Osteoblast (primary cell): ENCODE results near the gene RHOD. TPM values are rescaled to one million over a fixed set of nuclear protein-coding genes. Genes with fewer than 3 reads are reported as not detected.

Source experiments
- DNase-seq: peaks from one replicate; pipeline ENCODE4 v3.0.0; 2011; ENCODE audit warnings: low spot score, mixed read lengths; ENCODE audit not compliant: insufficient read length; ENCODE audit errors: missing footprints
- H2AFZ ChIP-seq: 2 replicates; pipeline ENCODE4 v1.6.0; 2011; ENCODE audit warnings: mild to moderate bottlenecking, low read length
- H3K27ac ChIP-seq: 2 replicates; pipeline ENCODE4 v1.5.1; 2011; ENCODE audit warnings: mild to moderate bottlenecking, low read depth, low read length, moderate library complexity
- H3K27me3 ChIP-seq: 2 replicates; pipeline ENCODE4 v1.6.0; 2012; ENCODE audit warnings: mild to moderate bottlenecking, control low read depth, inconsistent platforms, low read length, moderate library complexity; ENCODE audit not compliant: insufficient read depth
- H3K36me3 ChIP-seq: 2 replicates; pipeline ENCODE4 v1.5.1; 2011; ENCODE audit warnings: mild to moderate bottlenecking, low read length, control low read depth, moderate library complexity; ENCODE audit not compliant: insufficient read depth
- H3K4me1 ChIP-seq: 2 replicates; pipeline ENCODE4 v1.5.1; 2011; ENCODE audit warnings: mild to moderate bottlenecking, low read length, control low read depth, moderate library complexity; ENCODE audit not compliant: insufficient read depth
- H3K4me2 ChIP-seq: 2 replicates; pipeline ENCODE4 v1.6.0; 2011; ENCODE audit warnings: mild to moderate bottlenecking, low read length; ENCODE audit not compliant: insufficient read depth
- H3K4me3 ChIP-seq: fragments of 200-600 bp; sonication (generic); 3 replicates; pipeline ENCODE4 v1.5.1; 2012; ENCODE audit warnings: mild to moderate bottlenecking, low read length, inconsistent platforms; ENCODE audit not compliant: insufficient read depth
- H3K79me2 ChIP-seq: 2 replicates; pipeline ENCODE4 v1.6.0; 2012; ENCODE audit warnings: mild to moderate bottlenecking, low read length, control low read depth, inconsistent platforms; ENCODE audit not compliant: insufficient read depth
- H3K9me3 ChIP-seq: 2 replicates; pipeline ENCODE4 v1.5.1; 2011; ENCODE audit warnings: low read depth, low read length, control low read depth
- H4K20me1 ChIP-seq: 2 replicates; pipeline ENCODE4 v1.6.0; 2012; ENCODE audit warnings: mild to moderate bottlenecking, low read length, control low read depth; ENCODE audit not compliant: insufficient read depth
- total RNA-seq: library from RNA; depleted of rRNA; stranded (reverse); fragments of >200 nt; gene quantifications from 2 replicates; pipeline ENCODE4 v1.2.3, GENCODE V29; 2012
- TF ChIP-seq, protein P1 (sequence below): IDR thresholded peaks from 2 replicates; pipeline ENCODE4 v1.5.1; 2011; ENCODE audit warnings: mild to moderate bottlenecking, low read depth, low read length, moderate library complexity; ENCODE audit errors: extremely low read depth

The RHOD gene
- total RNA-seq, 1 donor: 27.5 TPM

DNA sequence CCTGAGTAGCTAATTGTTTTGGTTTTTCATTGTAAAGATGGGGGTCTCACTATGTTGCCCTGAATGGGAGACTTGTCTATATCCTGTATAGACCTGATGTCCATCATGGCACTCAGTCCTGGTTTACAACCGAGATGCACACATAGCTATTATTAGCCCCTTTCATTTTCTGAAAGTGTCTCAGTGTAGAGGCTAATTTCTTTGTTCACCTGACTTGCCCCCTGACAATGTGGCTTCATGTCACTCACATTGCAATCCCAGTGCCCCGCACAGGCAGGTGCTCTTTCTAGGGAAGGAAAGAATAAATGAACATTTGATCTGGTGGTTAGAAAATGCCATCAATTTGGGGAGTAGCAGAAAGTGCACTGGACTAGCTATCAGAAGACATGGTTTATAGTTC, 49.3 kb downstream of the RHOD start:
- Histone ChIP-seq H3K27ac (no peak overlapping the region), H3K4me2 (no peak overlapping the region), H3K79me2 (no peaks in the 10 kb centered on the region), H3K36me3 (no peaks in the 10 kb centered on the region), H3K4me1 (no peaks in the 10 kb centered on the region), H2AFZ (no peak overlapping the region), H3K27me3 (no peaks in the 10 kb centered on the region), H4K20me1 (no peaks in the 10 kb centered on the region), H3K4me3 (no peak overlapping the region), H3K9me3 (no peaks in the 10 kb centered on the region)
- TF ChIP-seq, protein P1, sequence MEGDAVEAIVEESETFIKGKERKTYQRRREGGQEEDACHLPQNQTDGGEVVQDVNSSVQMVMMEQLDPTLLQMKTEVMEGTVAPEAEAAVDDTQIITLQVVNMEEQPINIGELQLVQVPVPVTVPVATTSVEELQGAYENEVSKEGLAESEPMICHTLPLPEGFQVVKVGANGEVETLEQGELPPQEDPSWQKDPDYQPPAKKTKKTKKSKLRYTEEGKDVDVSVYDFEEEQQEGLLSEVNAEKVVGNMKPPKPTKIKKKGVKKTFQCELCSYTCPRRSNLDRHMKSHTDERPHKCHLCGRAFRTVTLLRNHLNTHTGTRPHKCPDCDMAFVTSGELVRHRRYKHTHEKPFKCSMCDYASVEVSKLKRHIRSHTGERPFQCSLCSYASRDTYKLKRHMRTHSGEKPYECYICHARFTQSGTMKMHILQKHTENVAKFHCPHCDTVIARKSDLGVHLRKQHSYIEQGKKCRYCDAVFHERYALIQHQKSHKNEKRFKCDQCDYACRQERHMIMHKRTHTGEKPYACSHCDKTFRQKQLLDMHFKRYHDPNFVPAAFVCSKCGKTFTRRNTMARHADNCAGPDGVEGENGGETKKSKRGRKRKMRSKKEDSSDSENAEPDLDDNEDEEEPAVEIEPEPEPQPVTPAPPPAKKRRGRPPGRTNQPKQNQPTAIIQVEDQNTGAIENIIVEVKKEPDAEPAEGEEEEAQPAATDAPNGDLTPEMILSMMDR: no peak
- no peak for DNase-seq

DNA sequence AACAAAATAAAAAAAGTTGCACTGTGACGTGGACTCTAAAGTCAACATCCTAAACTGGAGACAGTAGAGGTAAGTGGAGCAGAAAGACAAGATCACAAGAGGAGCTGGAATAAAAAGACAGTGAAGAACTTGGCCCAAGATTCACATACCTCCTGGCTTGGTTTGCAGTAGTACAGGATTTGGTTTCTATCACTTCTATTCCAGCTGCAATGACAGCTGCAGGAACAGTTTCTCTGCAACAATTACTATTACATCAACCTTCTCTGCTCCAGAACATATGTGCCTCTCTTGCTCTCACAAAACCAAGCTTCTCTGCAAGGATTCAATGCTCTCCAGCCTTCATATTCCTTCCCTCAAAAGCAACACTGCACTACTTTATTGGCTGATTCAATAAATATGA, 54.6 kb downstream of the RHOD start:
- Histone ChIP-seq H3K4me2 (no peak overlapping the region), H3K27me3 (no peaks in the 10 kb centered on the region), H2AFZ (no peak overlapping the region), H3K27ac (no peak overlapping the region), H3K4me1 (no peaks in the 10 kb centered on the region), H3K9me3 (no peaks in the 10 kb centered on the region), H3K36me3 (no peaks in the 10 kb centered on the region), H3K4me3 (no peak overlapping the region), H4K20me1 (no peaks in the 10 kb centered on the region), H3K79me2 (no peaks in the 10 kb centered on the region)
- TF ChIP-seq, protein P1: no peak
- no peak for DNase-seq

DNA sequence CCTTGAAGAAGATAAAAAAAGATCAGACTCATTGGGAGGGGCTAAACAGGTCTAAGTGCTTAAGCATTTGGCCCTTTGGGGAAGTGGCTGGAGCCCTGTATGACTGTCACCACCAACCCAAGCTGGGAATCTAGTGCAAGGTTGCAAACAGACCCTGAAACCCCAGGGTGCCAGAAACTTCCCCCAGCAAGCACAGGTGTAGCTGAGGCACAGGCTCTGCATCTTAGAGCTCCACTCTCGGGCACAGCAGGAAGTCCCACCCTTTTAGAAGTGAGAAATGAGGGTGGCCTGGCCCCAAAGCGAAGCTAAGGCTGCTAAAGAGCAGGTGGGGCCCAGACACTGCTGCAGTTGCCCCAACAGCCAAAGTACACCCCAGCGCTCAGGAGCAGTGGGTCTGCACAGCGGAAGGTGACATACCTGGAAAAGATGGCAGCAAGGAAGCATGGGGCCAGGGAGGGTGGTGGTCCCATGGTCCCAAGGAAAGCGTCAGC, 56.6 kb downstream of the RHOD start:
- DNase-seq: no peak
- H3K27me3 ChIP-seq: no peaks in the 10 kb centered on the region
- no peaks in the 10 kb centered on the region for H3K4me1 ChIP-seq
- H3K36me3 ChIP-seq: no peaks in the 10 kb centered on the region
- no peak overlapping the region for H3K27ac ChIP-seq
- no peak overlapping the region for H3K4me3 ChIP-seq
- no peaks in the 10 kb centered on the region for H4K20me1 ChIP-seq
- no peak overlapping the region for H2AFZ ChIP-seq
- no peaks in the 10 kb centered on the region for H3K9me3 ChIP-seq
- TF ChIP-seq, protein P1: no peak
- H3K79me2 ChIP-seq: no peaks in the 10 kb centered on the region
- H3K4me2 ChIP-seq: no peak overlapping the region

DNA sequence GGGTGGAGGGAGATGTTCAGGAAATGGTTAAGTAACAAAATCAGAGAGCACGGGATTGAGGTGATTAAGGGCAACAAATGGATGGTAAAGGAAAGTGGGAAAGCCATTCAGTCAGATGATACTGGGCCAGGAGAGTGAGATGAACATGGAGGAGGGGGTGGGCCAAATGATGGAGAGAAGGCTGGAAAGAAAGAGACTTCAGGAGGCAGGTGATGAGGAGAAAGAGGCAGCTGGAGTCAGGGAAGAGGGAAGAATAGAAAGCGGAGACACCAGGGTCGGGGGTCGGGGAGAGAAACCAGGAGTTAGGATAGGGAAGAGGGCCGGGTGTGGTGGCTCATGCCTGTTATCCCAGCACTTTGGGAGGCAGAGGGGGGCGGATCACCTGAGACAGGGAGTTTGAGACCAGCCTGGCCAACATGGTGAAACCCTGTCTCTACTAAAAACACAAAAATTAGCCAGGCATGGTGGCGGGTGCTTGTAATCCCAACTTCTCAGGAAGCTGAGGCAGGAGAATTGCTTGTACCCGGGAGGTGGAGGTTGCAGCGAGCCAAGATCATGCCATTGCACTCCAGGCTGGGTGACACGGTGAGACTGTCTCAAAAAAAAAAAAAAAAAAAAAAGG, 57.7 kb downstream of the RHOD start:
- H3K79me2 ChIP-seq: peaks cover 3% of the 10 kb centered on the region
- no peak overlapping the region for H3K4me2 ChIP-seq
- TF ChIP-seq, protein P1: no peak
- DNase-seq: peak; percentile 32
- no peaks in the 10 kb centered on the region for H3K4me1 ChIP-seq
- no peaks in the 10 kb centered on the region for H3K27me3 ChIP-seq
- no peaks in the 10 kb centered on the region for H3K9me3 ChIP-seq
- H3K27ac ChIP-seq: no peak overlapping the region
- no peak overlapping the region for H2AFZ ChIP-seq
- H4K20me1 ChIP-seq: no peaks in the 10 kb centered on the region
- no peak overlapping the region for H3K4me3 ChIP-seq
- H3K36me3 ChIP-seq: no peaks in the 10 kb centered on the region
